ENCODE measurements around the gene EAF1. TPM values are rescaled to one million over a fixed set of nuclear protein-coding genes. Genes with fewer than 3 reads are reported as not detected.

Gene EAF1
- total and polyA plus RNA-seq, 2 experiments from 2014 or later: 9.4 to 45.4 TPM

- no peaks in the 10 kb centered on the region for H3K79me2 ChIP-seq (replicated peaks; ENCODE audit: insufficient read depth)
- no peaks in the 10 kb centered on the region; the same call in 2 of the 3 replicates for H3K36me3 Mint-ChIP-seq (ENCODE audit: low read depth)
- peaks cover 3% of the 10 kb centered on the region; the same call in 1 of the 2 replicates for H3K9me2 ChIP-seq (ENCODE audit: insufficient read depth)
- H3K4me2 ChIP-seq: no peak overlapping the region
- no peak for ATAC-seq
- no peaks in the 10 kb centered on the region for H3K27me3 ChIP-seq (ENCODE audit: insufficient read depth)
- H3K27ac ChIP-seq (ENCODE audit: low read depth): no peak overlapping the region
- H3K4me3 Mint-ChIP-seq: no peak overlapping the region
- DNase-seq (ENCODE audit: low spot score): no peak
- no peak overlapping the region for H3K27ac Mint-ChIP-seq
- peaks cover 11% of the 10 kb centered on the region for H3K4me1 Mint-ChIP-seq
- no peaks in the 10 kb centered on the region for H4K20me1 ChIP-seq (replicated peaks; ENCODE audit: insufficient read depth)
- no peaks in the 10 kb centered on the region for H3F3A ChIP-seq (replicated peaks; ENCODE audit: low read depth)
- TF ChIP-seq ZNF114 (CRISPR knock-in tag; IDR thresholded peaks at IDR 0.05) (no peak), POLR2AphosphoS5 (IDR thresholded peaks at IDR 0.05; ENCODE audit: low read depth) (no peak), NANOG (IDR thresholded peaks at IDR 0.05; ENCODE audit: borderline replicate concordance) (no peak), ZNF331 (CRISPR knock-in tag; IDR thresholded peaks at IDR 0.05; ENCODE audit: low read depth) (no peak), CREB1 (CRISPR knock-in tag; IDR thresholded peaks at IDR 0.05; ENCODE audit: low read depth) (no peak), ETS1 (IDR thresholded peaks at IDR 0.05) (no peak), JUNB (IDR thresholded peaks at IDR 0.05; ENCODE audit: unreplicated experiment) (no peak), STAT1 (IDR thresholded peaks at IDR 0.05; ENCODE audit: unreplicated experiment) (no peak), EZH2phosphoT487 (IDR thresholded peaks at IDR 0.05; ENCODE audit: unreplicated experiment) (no peak)
- TF ChIP-seq, protein P1, sequence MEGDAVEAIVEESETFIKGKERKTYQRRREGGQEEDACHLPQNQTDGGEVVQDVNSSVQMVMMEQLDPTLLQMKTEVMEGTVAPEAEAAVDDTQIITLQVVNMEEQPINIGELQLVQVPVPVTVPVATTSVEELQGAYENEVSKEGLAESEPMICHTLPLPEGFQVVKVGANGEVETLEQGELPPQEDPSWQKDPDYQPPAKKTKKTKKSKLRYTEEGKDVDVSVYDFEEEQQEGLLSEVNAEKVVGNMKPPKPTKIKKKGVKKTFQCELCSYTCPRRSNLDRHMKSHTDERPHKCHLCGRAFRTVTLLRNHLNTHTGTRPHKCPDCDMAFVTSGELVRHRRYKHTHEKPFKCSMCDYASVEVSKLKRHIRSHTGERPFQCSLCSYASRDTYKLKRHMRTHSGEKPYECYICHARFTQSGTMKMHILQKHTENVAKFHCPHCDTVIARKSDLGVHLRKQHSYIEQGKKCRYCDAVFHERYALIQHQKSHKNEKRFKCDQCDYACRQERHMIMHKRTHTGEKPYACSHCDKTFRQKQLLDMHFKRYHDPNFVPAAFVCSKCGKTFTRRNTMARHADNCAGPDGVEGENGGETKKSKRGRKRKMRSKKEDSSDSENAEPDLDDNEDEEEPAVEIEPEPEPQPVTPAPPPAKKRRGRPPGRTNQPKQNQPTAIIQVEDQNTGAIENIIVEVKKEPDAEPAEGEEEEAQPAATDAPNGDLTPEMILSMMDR (conservative IDR thresholded peaks at IDR 0.05; ENCODE audit: low read depth in 2 of 2): no peak
- TF ChIP-seq, protein P2, sequence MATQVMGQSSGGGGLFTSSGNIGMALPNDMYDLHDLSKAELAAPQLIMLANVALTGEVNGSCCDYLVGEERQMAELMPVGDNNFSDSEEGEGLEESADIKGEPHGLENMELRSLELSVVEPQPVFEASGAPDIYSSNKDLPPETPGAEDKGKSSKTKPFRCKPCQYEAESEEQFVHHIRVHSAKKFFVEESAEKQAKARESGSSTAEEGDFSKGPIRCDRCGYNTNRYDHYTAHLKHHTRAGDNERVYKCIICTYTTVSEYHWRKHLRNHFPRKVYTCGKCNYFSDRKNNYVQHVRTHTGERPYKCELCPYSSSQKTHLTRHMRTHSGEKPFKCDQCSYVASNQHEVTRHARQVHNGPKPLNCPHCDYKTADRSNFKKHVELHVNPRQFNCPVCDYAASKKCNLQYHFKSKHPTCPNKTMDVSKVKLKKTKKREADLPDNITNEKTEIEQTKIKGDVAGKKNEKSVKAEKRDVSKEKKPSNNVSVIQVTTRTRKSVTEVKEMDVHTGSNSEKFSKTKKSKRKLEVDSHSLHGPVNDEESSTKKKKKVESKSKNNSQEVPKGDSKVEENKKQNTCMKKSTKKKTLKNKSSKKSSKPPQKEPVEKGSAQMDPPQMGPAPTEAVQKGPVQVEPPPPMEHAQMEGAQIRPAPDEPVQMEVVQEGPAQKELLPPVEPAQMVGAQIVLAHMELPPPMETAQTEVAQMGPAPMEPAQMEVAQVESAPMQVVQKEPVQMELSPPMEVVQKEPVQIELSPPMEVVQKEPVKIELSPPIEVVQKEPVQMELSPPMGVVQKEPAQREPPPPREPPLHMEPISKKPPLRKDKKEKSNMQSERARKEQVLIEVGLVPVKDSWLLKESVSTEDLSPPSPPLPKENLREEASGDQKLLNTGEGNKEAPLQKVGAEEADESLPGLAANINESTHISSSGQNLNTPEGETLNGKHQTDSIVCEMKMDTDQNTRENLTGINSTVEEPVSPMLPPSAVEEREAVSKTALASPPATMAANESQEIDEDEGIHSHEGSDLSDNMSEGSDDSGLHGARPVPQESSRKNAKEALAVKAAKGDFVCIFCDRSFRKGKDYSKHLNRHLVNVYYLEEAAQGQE (IDR thresholded peaks at IDR 0.05; ENCODE audit: unreplicated experiment): no peak
- TF ChIP-seq, protein P3, sequence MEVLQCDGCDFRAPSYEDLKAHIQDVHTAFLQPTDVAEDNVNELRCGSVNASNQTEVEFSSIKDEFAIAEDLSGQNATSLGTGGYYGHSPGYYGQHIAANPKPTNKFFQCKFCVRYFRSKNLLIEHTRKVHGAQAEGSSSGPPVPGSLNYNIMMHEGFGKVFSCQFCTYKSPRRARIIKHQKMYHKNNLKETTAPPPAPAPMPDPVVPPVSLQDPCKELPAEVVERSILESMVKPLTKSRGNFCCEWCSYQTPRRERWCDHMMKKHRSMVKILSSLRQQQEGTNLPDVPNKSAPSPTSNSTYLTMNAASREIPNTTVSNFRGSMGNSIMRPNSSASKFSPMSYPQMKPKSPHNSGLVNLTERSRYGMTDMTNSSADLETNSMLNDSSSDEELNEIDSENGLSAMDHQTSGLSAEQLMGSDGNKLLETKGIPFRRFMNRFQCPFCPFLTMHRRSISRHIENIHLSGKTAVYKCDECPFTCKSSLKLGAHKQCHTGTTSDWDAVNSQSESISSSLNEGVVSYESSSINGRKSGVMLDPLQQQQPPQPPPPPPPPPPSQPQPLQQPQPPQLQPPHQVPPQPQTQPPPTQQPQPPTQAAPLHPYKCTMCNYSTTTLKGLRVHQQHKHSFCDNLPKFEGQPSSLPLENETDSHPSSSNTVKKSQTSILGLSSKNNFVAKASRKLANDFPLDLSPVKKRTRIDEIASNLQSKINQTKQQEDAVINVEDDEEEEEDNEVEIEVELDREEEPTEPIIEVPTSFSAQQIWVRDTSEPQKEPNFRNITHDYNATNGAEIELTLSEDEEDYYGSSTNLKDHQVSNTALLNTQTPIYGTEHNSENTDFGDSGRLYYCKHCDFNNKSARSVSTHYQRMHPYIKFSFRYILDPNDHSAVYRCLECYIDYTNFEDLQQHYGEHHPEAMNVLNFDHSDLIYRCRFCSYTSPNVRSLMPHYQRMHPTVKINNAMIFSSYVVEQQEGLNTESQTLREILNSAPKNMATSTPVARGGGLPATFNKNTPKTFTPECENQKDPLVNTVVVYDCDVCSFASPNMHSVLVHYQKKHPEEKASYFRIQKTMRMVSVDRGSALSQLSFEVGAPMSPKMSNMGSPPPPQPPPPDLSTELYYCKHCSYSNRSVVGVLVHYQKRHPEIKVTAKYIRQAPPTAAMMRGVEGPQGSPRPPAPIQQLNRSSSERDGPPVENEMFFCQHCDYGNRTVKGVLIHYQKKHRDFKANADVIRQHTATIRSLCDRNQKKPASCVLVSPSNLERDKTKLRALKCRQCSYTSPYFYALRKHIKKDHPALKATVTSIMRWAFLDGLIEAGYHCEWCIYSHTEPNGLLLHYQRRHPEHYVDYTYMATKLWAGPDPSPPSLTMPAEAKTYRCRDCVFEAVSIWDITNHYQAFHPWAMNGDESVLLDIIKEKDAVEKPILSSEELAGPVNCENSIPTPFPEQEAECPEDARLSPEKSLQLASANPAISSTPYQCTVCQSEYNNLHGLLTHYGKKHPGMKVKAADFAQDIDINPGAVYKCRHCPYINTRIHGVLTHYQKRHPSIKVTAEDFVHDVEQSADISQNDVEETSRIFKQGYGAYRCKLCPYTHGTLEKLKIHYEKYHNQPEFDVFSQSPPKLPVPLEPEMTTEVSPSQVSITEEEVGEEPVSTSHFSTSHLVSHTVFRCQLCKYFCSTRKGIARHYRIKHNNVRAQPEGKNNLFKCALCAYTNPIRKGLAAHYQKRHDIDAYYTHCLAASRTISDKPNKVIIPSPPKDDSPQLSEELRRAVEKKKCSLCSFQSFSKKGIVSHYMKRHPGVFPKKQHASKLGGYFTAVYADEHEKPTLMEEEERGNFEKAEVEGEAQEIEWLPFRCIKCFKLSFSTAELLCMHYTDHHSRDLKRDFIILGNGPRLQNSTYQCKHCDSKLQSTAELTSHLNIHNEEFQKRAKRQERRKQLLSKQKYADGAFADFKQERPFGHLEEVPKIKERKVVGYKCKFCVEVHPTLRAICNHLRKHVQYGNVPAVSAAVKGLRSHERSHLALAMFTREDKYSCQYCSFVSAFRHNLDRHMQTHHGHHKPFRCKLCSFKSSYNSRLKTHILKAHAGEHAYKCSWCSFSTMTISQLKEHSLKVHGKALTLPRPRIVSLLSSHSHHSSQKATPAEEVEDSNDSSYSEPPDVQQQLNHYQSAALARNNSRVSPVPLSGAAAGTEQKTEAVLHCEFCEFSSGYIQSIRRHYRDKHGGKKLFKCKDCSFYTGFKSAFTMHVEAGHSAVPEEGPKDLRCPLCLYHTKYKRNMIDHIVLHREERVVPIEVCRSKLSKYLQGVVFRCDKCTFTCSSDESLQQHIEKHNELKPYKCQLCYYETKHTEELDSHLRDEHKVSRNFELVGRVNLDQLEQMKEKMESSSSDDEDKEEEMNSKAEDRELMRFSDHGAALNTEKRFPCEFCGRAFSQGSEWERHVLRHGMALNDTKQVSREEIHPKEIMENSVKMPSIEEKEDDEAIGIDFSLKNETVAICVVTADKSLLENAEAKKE (CRISPR knock-in tag; IDR thresholded peaks at IDR 0.05): no peak
- H2AFZ ChIP-seq: no peak overlapping the region
- peaks cover 2% of the 10 kb centered on the region for H3K27me3 Mint-ChIP-seq (ENCODE audit: insufficient read depth, low read depth, poor library complexity)
- H3K4me3 ChIP-seq: no peak overlapping the region
- no peaks in the 10 kb centered on the region for H3K9me3 Mint-ChIP-seq
- H3K36me3 ChIP-seq (ENCODE audit: insufficient read depth): no peaks in the 10 kb centered on the region
- H3K4me1 ChIP-seq (ENCODE audit: insufficient read depth): 0 out of 2 replicates have a peak, but pooled peaks cover 2% of the 10 kb centered on the region
These were observed 63.7 kb downstream of the EAF1 start for GRCh38 chr3:15491143-15491542.
